Kidney epithelial cell (primary cell): ENCODE results near the gene ARHGEF26. TPM values are rescaled to one million over a fixed set of nuclear protein-coding genes. Genes with fewer than 3 reads are reported as not detected.

ENCODE experiments used
- DNase-seq: peaks from one replicate; pipeline ENCODE4 v3.0.0-alpha.2; 2010; ENCODE audit warnings: low read depth
- H3K27me3 ChIP-seq: 2 replicates; pipeline ENCODE4 v1.6.0; 2011; ENCODE audit warnings: low read length; ENCODE audit not compliant: control insufficient read depth, insufficient read depth
- H3K36me3 ChIP-seq: 2 replicates; pipeline ENCODE4 v1.5.1; 2011; ENCODE audit warnings: low read length; ENCODE audit not compliant: control insufficient read depth, insufficient read depth
- H3K4me3 ChIP-seq: 2 replicates; pipeline ENCODE4 v1.5.1; 2011; ENCODE audit warnings: low read depth, mild to moderate bottlenecking, control low read depth, low read length
- CTCF ChIP-seq: IDR thresholded peaks from 2 replicates; pipeline ENCODE4 v1.5.1; 2011; ENCODE audit warnings: mild to moderate bottlenecking, moderate library complexity, low read length, control low read depth, inconsistent platforms; ENCODE audit not compliant: insufficient read depth, poor library complexity, severe bottlenecking
- total RNA-seq: library from RNA; depleted of rRNA; stranded (reverse); fragments of >200 nt; gene quantifications from 2 replicates; pipeline ENCODE4 v1.2.3, GENCODE V29; 2015

ARHGEF26 gene
- total RNA-seq, 1 donor from 2014 or later: 1.4 TPM

DNA sequence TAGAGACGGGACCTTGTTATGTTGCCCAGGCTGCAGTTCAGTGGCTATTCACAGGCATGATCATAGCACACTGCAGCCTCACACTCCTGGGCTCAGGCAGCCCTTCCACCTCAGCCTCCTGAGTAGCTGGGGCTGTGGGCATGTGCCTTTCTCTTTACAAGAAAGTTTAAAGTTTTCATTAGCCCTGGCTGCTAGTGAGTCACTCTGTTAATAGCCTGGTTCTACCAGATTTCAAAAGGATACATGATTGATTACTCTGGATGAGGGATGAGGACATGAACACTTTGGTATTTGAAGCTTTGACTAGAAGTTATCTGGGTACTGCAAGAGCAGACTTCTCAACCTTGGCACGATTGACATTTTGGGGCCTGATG, 108.0 kb downstream of the ARHGEF26 start:
- Histone ChIP-seq H3K27me3 (no peaks in the 10 kb centered on the region), H3K36me3 (no peaks in the 10 kb centered on the region), H3K4me3 (no peak overlapping the region)
- DNase-seq: no peak
- no peak for TF ChIP-seq CTCF

DNA sequence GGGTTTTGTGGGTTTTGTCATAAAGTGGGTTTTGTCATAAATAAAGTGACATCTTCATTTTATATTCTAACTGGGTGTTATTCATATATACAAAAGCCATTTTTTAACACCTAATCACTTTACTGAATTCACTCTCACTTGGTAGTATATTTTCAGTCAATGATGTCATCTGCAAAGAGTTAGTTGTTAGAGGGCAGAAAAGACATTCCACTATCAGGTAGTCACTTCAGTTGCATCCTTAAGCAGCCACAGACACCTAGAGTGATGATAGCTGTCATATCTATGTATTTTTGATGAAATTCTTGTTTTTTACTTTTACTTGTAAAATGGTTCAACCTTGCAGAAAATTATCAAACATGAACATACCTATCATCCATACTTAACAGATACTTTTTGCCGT, 114.1 kb downstream of the ARHGEF26 start:
- TF ChIP-seq CTCF: no peak
- Histone ChIP-seq H3K27me3 (no peaks in the 10 kb centered on the region), H3K4me3 (no peak overlapping the region), H3K36me3 (no peaks in the 10 kb centered on the region)
- peak; percentile 18 for DNase-seq

DNA sequence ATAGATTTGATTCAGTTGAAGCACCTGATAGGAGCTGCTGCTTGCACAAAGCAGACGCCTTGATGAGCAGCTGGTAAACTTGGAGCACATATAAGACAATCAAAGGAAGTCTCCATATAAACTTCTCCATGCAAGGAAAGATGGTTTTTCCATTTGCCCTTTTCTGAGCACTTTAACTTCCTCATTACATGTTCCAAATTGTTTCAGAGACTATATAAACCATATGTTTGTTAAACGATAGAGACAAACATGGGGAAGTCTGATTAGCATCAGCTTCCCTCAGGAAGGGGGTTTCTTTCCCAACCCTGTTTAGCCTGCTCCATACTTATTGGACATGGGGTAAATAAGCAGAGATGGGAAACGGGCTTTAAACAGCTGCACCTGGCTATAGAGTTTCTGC, 115.1 kb downstream of the ARHGEF26 start:
- DNase-seq: no peak
- Histone ChIP-seq H3K4me3 (no peak overlapping the region), H3K27me3 (no peaks in the 10 kb centered on the region), H3K36me3 (no peaks in the 10 kb centered on the region)
- no peak for TF ChIP-seq CTCF

DNA sequence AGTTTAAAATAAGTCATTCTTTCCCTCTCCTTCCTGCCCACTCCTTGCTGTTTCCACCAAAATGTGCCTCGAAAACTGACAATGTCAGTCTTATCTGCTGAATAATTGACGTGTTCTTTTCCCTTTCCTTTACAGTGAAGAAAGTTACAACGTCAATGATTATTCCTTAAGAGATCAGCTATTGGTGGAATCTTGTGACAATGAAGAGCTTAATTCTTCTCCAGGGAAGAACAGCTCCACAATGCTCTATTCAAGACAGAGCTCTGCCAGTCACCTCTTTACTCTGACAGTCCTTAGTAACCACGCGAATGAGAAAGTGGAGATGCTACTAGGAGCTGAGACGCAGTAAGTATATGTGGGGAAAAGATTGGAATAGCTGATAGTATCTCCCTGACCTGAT, 119.0 kb downstream of the ARHGEF26 start:
- DNase-seq: no peak
- TF ChIP-seq CTCF: no peak
- Histone ChIP-seq H3K27me3 (no peaks in the 10 kb centered on the region), H3K36me3 (no peaks in the 10 kb centered on the region), H3K4me3 (no peak overlapping the region)

- TF ChIP-seq CTCF: no peak
- no peak for DNase-seq
- Histone ChIP-seq H3K27me3 (no peaks in the 10 kb centered on the region), H3K36me3 (no peaks in the 10 kb centered on the region), H3K4me3 (no peak overlapping the region)
Observed at GRCh38 chr3:154241496-154241895, 120.3 kb downstream of the ARHGEF26 start.

- Histone ChIP-seq H3K36me3 (no peaks in the 10 kb centered on the region), H3K4me3 (no peak overlapping the region), H3K27me3 (no peaks in the 10 kb centered on the region)
- no peak for DNase-seq
- TF ChIP-seq CTCF: no peak
Observed at GRCh38 chr3:154242766-154243165, 121.6 kb downstream of the ARHGEF26 start.
